Hepatocyte (in vitro differentiated cells): ENCODE data around the gene EIF4EBP3. TPM values are rescaled to one million over a fixed set of nuclear protein-coding genes. Genes with fewer than 3 reads are reported as not detected.

ENCODE experiments used
- DNase-seq: peaks from one replicate; pipeline ENCODE4 v3.0.0-alpha.2; 2016; ENCODE audit warnings: low spot score
- H2AFZ ChIP-seq: fragments of 200-600 bp; sonication (generic); 2 replicates; pipeline ENCODE4 v1.6.0; 2016; ENCODE audit warnings: antibody characterized with exemption, mild to moderate bottlenecking
- H3K27ac ChIP-seq: fragments of 200-600 bp; sonication (generic); 2 replicates; pipeline ENCODE4 v1.5.1; 2016; ENCODE audit warnings: mild to moderate bottlenecking
- H3K27me3 ChIP-seq: fragments of 200-600 bp; sonication (generic); 2 replicates; pipeline ENCODE4 v1.6.1; 2016
- H3K36me3 ChIP-seq: fragments of 200-600 bp; sonication (generic); replicated peaks from 2 replicates; pipeline ENCODE4 v1.5.1; 2016; ENCODE audit warnings: low read depth; ENCODE audit not compliant: insufficient read depth
- H3K4me1 ChIP-seq: fragments of 200-600 bp; sonication (generic); 2 replicates; pipeline ENCODE4 v1.5.1; 2016; ENCODE audit warnings: mild to moderate bottlenecking, moderate library complexity; ENCODE audit not compliant: insufficient read depth
- H3K4me2 ChIP-seq: fragments of 200-600 bp; sonication (generic); 2 replicates; pipeline ENCODE4 v1.6.0; 2016
- H3K4me3 ChIP-seq: fragments of 200-600 bp; sonication (generic); 2 replicates; pipeline ENCODE4 v1.5.1; 2016; ENCODE audit warnings: mild to moderate bottlenecking
- H3K79me2 ChIP-seq: fragments of 200-600 bp; sonication (generic); 2 replicates; pipeline ENCODE4 v1.6.0; 2017; ENCODE audit warnings: mild to moderate bottlenecking
- H3K9me2 ChIP-seq: fragments of 200-600 bp; sonication (generic); replicated peaks from 2 replicates; pipeline ENCODE4 v1.6.0; 2017; ENCODE audit warnings: mild to moderate bottlenecking; ENCODE audit not compliant: insufficient read depth
- H3K9me3 ChIP-seq: fragments of 200-600 bp; sonication (generic); 2 replicates; pipeline ENCODE4 v1.5.1; 2016; ENCODE audit warnings: low read depth, mild to moderate bottlenecking
- H4K20me1 ChIP-seq: fragments of 200-600 bp; sonication (generic); 2 replicates; pipeline ENCODE4 v1.6.0; 2016; ENCODE audit warnings: mild to moderate bottlenecking; ENCODE audit not compliant: insufficient read depth, poor library complexity, severe bottlenecking
- CTCF ChIP-seq: fragments of 200-600 bp; sonication (generic); IDR thresholded peaks from 2 replicates; pipeline ENCODE4 v1.5.1; 2016; ENCODE audit warnings: antibody characterized with exemption, mild to moderate bottlenecking; ENCODE audit not compliant: poor library complexity
- EZH2 ChIP-seq: fragments of 200-600 bp; sonication (generic); IDR thresholded peaks from 2 replicates; pipeline ENCODE4 v1.6.1; 2016; ENCODE audit warnings: antibody characterized with exemption, mild to moderate bottlenecking, borderline replicate concordance
- EZH2phosphoT487 ChIP-seq: fragments of 200-600 bp; sonication (generic); IDR thresholded peaks from one replicate; pipeline ENCODE4 v1.6.1; 2018; ENCODE audit warnings: antibody characterized with exemption, mild to moderate bottlenecking, low read depth, moderate library complexity; ENCODE audit not compliant: unreplicated experiment, severe bottlenecking
- WGBS: methylation state at CpG from one replicate; pipeline ENCODE4 v1.1.6; 2016; ENCODE audit warnings: low lambda C conversion rate; ENCODE audit errors: missing lambda C conversion rate; 5-methylcytosine and 5-hydroxymethylcytosine counted together
- polyA plus RNA-seq: library from polyadenylated mRNA; unstranded; fragments of >200 nt; fragmentation: Nextera tagmentation; extraction: Ambion mirVana; gene quantifications from 2 replicates; pipeline ENCODE4 v1.2.1, GENCODE V29; 2016
- total RNA-seq: library from RNA; depleted of rRNA; stranded (reverse); fragments of >200 nt; gene quantifications from 2 replicates; pipeline ENCODE4 v1.2.3, GENCODE V29; 2014

EIF4EBP3 gene
- total and polyA plus RNA-seq, 2 experiments from 2014 or later, result 2.7 to 6.9 TPM

- Histone ChIP-seq H3K9me2 (no peaks in the 10 kb centered on the region), H3K9me3 (no peaks in the 10 kb centered on the region), H3K4me1 (peaks cover 9% of the 10 kb centered on the region), H3K4me3 (no peak overlapping the region), H3K79me2 (peaks cover 20% of the 10 kb centered on the region), H2AFZ (no peak overlapping the region), H3K27me3 (no peaks in the 10 kb centered on the region), H3K27ac (no peak overlapping the region), H4K20me1 (no peaks in the 10 kb centered on the region), H3K4me2 (no peak overlapping the region), H3K36me3 (no peaks in the 10 kb centered on the region)
- 89% methylated on average over 4 of the region's 4 CpGs for WGBS
- TF ChIP-seq EZH2phosphoT487, result no peak
- TF ChIP-seq CTCF, result no peak
- no peak for TF ChIP-seq EZH2
- no peak for DNase-seq
Observed at GRCh38 chr5:140569197-140569596, 21.7 kb downstream of the EIF4EBP3 start.

GRCh38 chr5:140570058-140570457, 22.6 kb downstream of the EIF4EBP3 start:
- H3K27ac ChIP-seq, result no peak overlapping the region
- no peaks in the 10 kb centered on the region for H4K20me1 ChIP-seq
- no peaks in the 10 kb centered on the region for H3K9me3 ChIP-seq
- H3K27me3 ChIP-seq, result no peaks in the 10 kb centered on the region
- H3K4me2 ChIP-seq, result no peak overlapping the region
- DNase-seq, result no peak
- no peak overlapping the region for H2AFZ ChIP-seq
- no peaks in the 10 kb centered on the region for H3K9me2 ChIP-seq
- H3K79me2 ChIP-seq, result peaks cover 19% of the 10 kb centered on the region
- TF ChIP-seq CTCF (no peak), EZH2 (no peak), EZH2phosphoT487 (no peak)
- no peaks in the 10 kb centered on the region for H3K36me3 ChIP-seq
- 96% methylated on average over 4 of the region's 4 CpGs for WGBS
- no peak overlapping the region for H3K4me3 ChIP-seq
- H3K4me1 ChIP-seq, result peaks cover 9% of the 10 kb centered on the region

- Histone ChIP-seq H3K27ac (no peak overlapping the region), H3K36me3 (no peaks in the 10 kb centered on the region), H4K20me1 (no peaks in the 10 kb centered on the region), H3K4me2 (no peak overlapping the region), H3K4me1 (peaks cover 6% of the 10 kb centered on the region), H3K79me2 (peaks cover 15% of the 10 kb centered on the region), H2AFZ (no peak overlapping the region), H3K9me3 (no peaks in the 10 kb centered on the region), H3K27me3 (no peaks in the 10 kb centered on the region), H3K9me2 (no peaks in the 10 kb centered on the region), H3K4me3 (no peak overlapping the region)
- no peak for DNase-seq
- WGBS, result 90% methylated on average over 1 of the region's 1 CpG
- no peak for TF ChIP-seq CTCF
- TF ChIP-seq EZH2, result no peak
- no peak for TF ChIP-seq EZH2phosphoT487
Observed at GRCh38 chr5:140570488-140570887, 23.0 kb downstream of the EIF4EBP3 start.

- no peak overlapping the region for H3K4me3 ChIP-seq
- no peak for DNase-seq
- no peaks in the 10 kb centered on the region for H4K20me1 ChIP-seq
- TF ChIP-seq EZH2phosphoT487 (no peak), CTCF (no peak), EZH2 (no peak)
- no peaks in the 10 kb centered on the region for H3K4me1 ChIP-seq
- H3K9me2 ChIP-seq, result no peaks in the 10 kb centered on the region
- no peak overlapping the region for H2AFZ ChIP-seq
- H3K36me3 ChIP-seq, result no peaks in the 10 kb centered on the region
- no peaks in the 10 kb centered on the region for H3K27me3 ChIP-seq
- no peaks in the 10 kb centered on the region for H3K9me3 ChIP-seq
- H3K27ac ChIP-seq, result no peak overlapping the region
- no peak overlapping the region for H3K4me2 ChIP-seq
- H3K79me2 ChIP-seq, result peaks cover 9% of the 10 kb centered on the region
- 91% methylated on average over 5 of the region's 5 CpGs for WGBS
Observed at GRCh38 chr5:140571105-140571504, 23.6 kb downstream of the EIF4EBP3 start.
